Brain microvascular endothelial cell (primary cell): ENCODE results near the gene GRIK4.

Experiments used
- DNase-seq: peaks from one replicate; pipeline ENCODE4 v3.0.0-alpha.2; 2020
- H3K27ac ChIP-seq: fragments of 250-450 bp; sonication (Bioruptor Pico); 2 replicates; pipeline ENCODE4 v1.5.1; 2020; ENCODE audit warnings: mild to moderate bottlenecking, moderate library complexity
- H3K27me3 ChIP-seq: fragments of 250-450 bp; sonication (Bioruptor Pico); replicated peaks from 2 replicates; pipeline ENCODE4 v1.5.1; 2020; ENCODE audit warnings: mild to moderate bottlenecking
- H3K36me3 ChIP-seq: fragments of 250-450 bp; sonication (Bioruptor Pico); replicated peaks from 2 replicates; pipeline ENCODE4 v1.5.1; 2020; ENCODE audit warnings: mild to moderate bottlenecking
- H3K4me3 ChIP-seq: 2 replicates; pipeline ENCODE4 v1.5.1; 2011; ENCODE audit warnings: low read depth, mild to moderate bottlenecking, control low read depth, low read length, moderate library complexity
- CTCF ChIP-seq: IDR thresholded peaks from 2 replicates; pipeline ENCODE4 v1.5.1; 2011; ENCODE audit warnings: low read depth, mild to moderate bottlenecking, moderate library complexity, low read length, control low read depth, inconsistent platforms; ENCODE audit errors: missing control alignments
- in situ Hi-C: cut with HindIII; loops from 2 replicates; pipeline ENCODE4 v1.10.0; 2017; ENCODE audit warnings: low sequenced_read_pairs, low pct_ligation_motif_present

Gene GRIK4

GRCh38 chr11:120543521-120544215 is 32.1 kb downstream of the GRIK4 start:
- Histone ChIP-seq H3K27ac (no peak overlapping the region), H3K4me3 (no peak overlapping the region), H3K27me3 (no peaks in the 10 kb centered on the region), H3K36me3 (no peaks in the 10 kb centered on the region)
- TF ChIP-seq CTCF, result no peak
- no peak for DNase-seq
- in situ Hi-C loops, result no loop called here

GRCh38 chr11:120545813-120546212 is 34.3 kb downstream of the GRIK4 start:
- H3K27me3 ChIP-seq, result no peaks in the 10 kb centered on the region
- H3K4me3 ChIP-seq, result no peak overlapping the region
- no peak overlapping the region for H3K27ac ChIP-seq
- no peak for DNase-seq
- H3K36me3 ChIP-seq, result no peaks in the 10 kb centered on the region
- in situ Hi-C loops, result no loop called here
- TF ChIP-seq CTCF, result no peak

GRCh38 chr11:120546312-120547205 is 35.0 kb downstream of the GRIK4 start:
- TF ChIP-seq CTCF, result no peak
- H3K27ac ChIP-seq, result peak overlapping the region; percentile 49
- no peaks in the 10 kb centered on the region for H3K27me3 ChIP-seq
- in situ Hi-C loops, result no loop called here
- no peak overlapping the region for H3K4me3 ChIP-seq
- peak; percentile 94 for DNase-seq
- H3K36me3 ChIP-seq, result no peaks in the 10 kb centered on the region

DNA sequence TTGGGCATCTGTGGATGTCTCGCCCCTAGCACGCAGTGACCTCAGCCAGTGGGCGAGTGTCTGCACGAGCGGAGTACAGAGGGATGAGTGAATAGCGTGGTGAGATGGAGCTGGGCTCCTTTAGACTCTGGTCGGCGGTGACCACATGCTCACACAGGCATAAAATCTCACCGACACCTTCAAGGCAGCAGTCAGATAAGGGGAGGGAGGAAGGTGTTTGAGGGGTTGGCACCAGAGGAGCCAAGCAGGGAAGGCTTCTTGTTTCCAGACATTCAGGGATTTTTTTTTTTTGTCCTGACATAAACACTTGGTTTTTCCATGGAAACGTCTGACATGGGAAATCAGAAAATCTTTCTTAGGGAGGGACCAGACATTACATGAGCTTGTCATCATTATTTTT is 35.8 kb downstream of the GRIK4 start:
- no peak for DNase-seq
- Histone ChIP-seq H3K36me3 (no peaks in the 10 kb centered on the region), H3K4me3 (no peak overlapping the region), H3K27ac (peak overlapping the region; percentile 49), H3K27me3 (no peaks in the 10 kb centered on the region)
- TF ChIP-seq CTCF, result no peak
- in situ Hi-C loops, result no loop called here

GRCh38 chr11:120547811-120548681 is 36.5 kb downstream of the GRIK4 start:
- H3K27me3 ChIP-seq, result no peaks in the 10 kb centered on the region
- H3K4me3 ChIP-seq, result no peak overlapping the region
- peak; percentile 92 for DNase-seq
- TF ChIP-seq CTCF, result peak; percentile 16
- no peaks in the 10 kb centered on the region for H3K36me3 ChIP-seq
- peak overlapping the region; percentile 49 for H3K27ac ChIP-seq
- in situ Hi-C loops, result no loop called here
